Osteocyte (in vitro differentiated cells): Measurements from ENCODE around the gene PCNT. TPM values are rescaled to one million over a fixed set of nuclear protein-coding genes. Genes with fewer than 3 reads are reported as not detected.

Experiments
- DNase-seq: peaks from one replicate; pipeline ENCODE4 v3.0.0; 2021; ENCODE audit warnings: mixed read lengths; ENCODE audit not compliant: unreplicated experiment; ENCODE audit errors: extremely low spot score
- H3K27ac Mint-ChIP-seq: one replicate; pipeline ENCODE4 v1.8.0; 2021; ENCODE audit warnings: mild to moderate bottlenecking, mixed read lengths; ENCODE audit not compliant: unreplicated experiment
- H3K27me3 Mint-ChIP-seq: one replicate; pipeline ENCODE4 v1.8.0; 2021; ENCODE audit warnings: mixed read lengths; ENCODE audit not compliant: unreplicated experiment
- H3K36me3 Mint-ChIP-seq: one replicate; pipeline ENCODE4 v1.8.0; 2021; ENCODE audit warnings: mixed read lengths; ENCODE audit not compliant: unreplicated experiment
- H3K4me1 Mint-ChIP-seq: one replicate; pipeline ENCODE4 v1.8.0; 2021; ENCODE audit warnings: mixed read lengths; ENCODE audit not compliant: unreplicated experiment
- H3K4me3 Mint-ChIP-seq: one replicate; pipeline ENCODE4 v1.8.0; 2021; ENCODE audit warnings: mild to moderate bottlenecking, moderate library complexity, mixed read lengths; ENCODE audit not compliant: unreplicated experiment
- H3K9me3 Mint-ChIP-seq: one replicate; pipeline ENCODE4 v1.8.0; 2021; ENCODE audit warnings: mixed read lengths; ENCODE audit not compliant: unreplicated experiment
- total RNA-seq: library from RNA; stranded (reverse); gene quantifications from 2 replicates; pipeline ENCODE4 v1.2.1, GENCODE V29; 2021
- TF ChIP-seq, protein P1 (sequence below): fragments of 200-600 bp; sonication (generic); IDR thresholded peaks from 2 replicates; pipeline ENCODE4 v1.5.0; 2021; ENCODE audit warnings: antibody characterized with exemption, mild to moderate bottlenecking, moderate library complexity

The PCNT gene
- total RNA-seq, 1 donor from 2014 or later: 38.9 TPM

DNA sequence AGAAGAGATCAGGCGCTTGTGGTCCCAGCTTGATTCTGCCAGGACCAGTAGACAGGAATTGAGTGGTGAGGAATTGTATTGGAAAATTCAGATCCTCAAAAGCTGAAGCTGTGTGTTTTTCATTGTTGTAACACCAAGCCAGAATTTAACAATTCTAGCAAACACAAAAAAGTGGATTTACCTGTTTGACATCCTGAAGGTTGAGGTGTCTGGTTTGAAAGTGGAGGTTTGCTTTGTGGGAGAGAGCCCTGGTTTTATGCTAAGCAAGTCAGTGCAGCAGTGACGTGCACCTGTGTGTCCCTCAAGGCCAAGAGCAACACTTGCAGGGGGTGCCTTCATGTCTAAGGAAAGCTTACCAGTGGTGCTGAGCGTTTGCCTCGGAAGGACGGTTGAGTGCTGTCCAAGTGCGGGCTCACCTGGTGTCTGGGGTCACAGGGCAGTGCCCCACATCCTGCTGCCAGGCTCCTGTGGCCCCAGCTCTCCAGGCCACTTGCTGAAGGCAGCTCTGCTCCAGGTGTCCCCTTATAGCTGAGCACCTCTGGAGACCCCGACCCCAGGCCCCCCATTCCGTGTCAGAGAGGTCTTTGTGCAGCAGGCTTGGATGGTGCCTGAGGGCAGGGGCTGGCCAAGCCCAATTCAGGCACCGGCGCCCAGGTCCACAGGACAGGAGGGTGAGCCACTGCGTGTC lies 27.7 kb downstream of the PCNT start:
- peaks cover 27% of the 10 kb centered on the region for H3K36me3 Mint-ChIP-seq
- no peak overlapping the region for H3K4me3 Mint-ChIP-seq
- H3K4me1 Mint-ChIP-seq: no peaks in the 10 kb centered on the region
- TF ChIP-seq, protein P1, sequence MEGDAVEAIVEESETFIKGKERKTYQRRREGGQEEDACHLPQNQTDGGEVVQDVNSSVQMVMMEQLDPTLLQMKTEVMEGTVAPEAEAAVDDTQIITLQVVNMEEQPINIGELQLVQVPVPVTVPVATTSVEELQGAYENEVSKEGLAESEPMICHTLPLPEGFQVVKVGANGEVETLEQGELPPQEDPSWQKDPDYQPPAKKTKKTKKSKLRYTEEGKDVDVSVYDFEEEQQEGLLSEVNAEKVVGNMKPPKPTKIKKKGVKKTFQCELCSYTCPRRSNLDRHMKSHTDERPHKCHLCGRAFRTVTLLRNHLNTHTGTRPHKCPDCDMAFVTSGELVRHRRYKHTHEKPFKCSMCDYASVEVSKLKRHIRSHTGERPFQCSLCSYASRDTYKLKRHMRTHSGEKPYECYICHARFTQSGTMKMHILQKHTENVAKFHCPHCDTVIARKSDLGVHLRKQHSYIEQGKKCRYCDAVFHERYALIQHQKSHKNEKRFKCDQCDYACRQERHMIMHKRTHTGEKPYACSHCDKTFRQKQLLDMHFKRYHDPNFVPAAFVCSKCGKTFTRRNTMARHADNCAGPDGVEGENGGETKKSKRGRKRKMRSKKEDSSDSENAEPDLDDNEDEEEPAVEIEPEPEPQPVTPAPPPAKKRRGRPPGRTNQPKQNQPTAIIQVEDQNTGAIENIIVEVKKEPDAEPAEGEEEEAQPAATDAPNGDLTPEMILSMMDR: no peak
- no peaks in the 10 kb centered on the region for H3K27me3 Mint-ChIP-seq
- no peaks in the 10 kb centered on the region for H3K9me3 Mint-ChIP-seq
- H3K27ac Mint-ChIP-seq: no peak overlapping the region
- DNase-seq: no peak

DNA sequence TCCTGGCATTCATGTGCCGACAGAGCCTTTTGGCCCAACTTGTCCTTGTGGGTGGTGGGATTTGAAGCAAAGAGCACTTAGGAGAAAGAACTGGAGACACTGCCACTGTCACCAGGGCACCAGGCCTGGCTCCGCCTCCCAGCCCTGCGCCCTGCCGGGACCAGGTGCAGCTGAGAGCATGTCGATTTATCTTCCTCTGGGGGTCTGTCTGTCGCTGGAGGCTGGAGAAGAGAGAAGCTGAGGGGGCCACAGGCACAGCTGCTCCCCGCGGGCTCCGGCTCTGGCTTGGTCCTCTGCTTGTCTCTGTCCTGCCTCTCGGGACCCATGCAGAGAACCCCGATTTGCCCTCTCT lies 28.2 kb downstream of the PCNT start:
- Mint-ChIP-seq H3K4me1 (no peaks in the 10 kb centered on the region), H3K27me3 (no peaks in the 10 kb centered on the region), H3K27ac (no peak overlapping the region), H3K9me3 (no peaks in the 10 kb centered on the region), H3K36me3 (peaks cover 30% of the 10 kb centered on the region), H3K4me3 (no peak overlapping the region)
- TF ChIP-seq, protein P1: no peak
- DNase-seq: no peak

DNA sequence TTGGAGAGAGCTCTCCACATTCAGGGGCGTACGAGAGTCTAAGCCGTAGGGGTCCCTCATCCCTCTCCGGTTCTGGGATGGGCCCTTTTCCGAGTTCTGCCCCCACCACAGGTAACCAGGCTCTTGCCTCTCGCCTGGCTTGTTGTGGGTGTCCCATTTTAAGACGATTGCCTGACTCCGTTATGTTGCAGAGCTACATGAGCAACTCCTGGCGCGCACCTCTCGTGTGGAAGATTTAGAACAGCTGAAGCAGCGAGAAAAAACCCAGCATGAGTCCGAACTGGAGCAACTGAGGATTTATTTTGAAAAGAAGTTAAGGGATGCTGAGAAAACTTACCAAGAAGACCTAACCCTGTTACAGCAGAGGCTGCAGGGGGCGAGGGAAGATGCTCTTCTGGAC lies 29.0 kb downstream of the PCNT start:
- DNase-seq: no peak
- Mint-ChIP-seq H3K27ac (no peak overlapping the region), H3K36me3 (peaks cover 34% of the 10 kb centered on the region), H3K9me3 (no peaks in the 10 kb centered on the region), H3K4me3 (no peak overlapping the region), H3K4me1 (no peaks in the 10 kb centered on the region), H3K27me3 (no peaks in the 10 kb centered on the region)
- TF ChIP-seq, protein P1: no peak

DNA sequence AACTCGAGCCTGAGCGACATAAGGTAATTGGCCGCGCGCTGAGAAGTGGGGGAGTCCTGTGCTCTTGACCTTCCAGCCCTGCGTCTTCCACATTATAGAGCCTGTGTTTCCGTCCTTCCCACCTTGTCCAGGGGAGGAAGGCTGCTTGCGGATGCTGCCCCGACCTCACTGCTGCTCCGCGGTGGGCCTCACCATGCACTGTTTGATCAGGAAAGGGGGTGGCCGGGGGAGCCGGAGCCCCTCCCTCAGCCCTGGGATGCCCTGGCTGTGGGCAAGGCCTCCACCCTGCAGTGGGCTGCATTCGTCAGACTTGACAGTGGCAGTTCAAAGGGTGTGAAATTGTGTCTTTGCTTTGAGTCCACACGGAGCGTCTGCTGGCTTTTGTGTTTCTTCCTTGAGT lies 30.1 kb downstream of the PCNT start:
- no peak for DNase-seq
- Mint-ChIP-seq H3K9me3 (no peaks in the 10 kb centered on the region), H3K27ac (no peak overlapping the region), H3K4me1 (no peaks in the 10 kb centered on the region), H3K27me3 (no peaks in the 10 kb centered on the region), H3K4me3 (no peak overlapping the region), H3K36me3 (peaks cover 33% of the 10 kb centered on the region)
- TF ChIP-seq, protein P1: no peak

DNA sequence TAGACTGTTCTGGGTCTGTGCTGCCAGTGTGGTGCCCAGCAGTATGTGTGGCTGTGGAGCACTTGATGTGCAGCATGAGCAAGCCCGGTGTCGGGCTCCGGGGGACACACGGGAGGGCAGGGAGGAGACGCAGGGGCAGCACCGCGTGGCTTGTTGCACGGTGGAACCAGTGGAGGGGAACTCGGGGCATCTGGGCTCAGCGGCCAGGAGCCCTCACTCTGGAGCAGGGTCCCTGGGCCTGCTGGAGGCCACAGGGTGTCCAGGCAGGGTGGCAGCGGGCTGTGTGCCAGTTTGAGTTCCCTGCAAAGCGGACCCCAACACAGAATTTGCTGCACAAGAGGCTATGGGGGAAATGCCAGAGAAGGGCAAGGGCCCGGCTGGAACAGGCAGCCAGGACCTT lies 30.6 kb downstream of the PCNT start:
- Mint-ChIP-seq H3K4me3 (no peak overlapping the region), H3K27ac (no peak overlapping the region), H3K4me1 (no peaks in the 10 kb centered on the region), H3K9me3 (no peaks in the 10 kb centered on the region), H3K36me3 (peaks cover 29% of the 10 kb centered on the region), H3K27me3 (no peaks in the 10 kb centered on the region)
- TF ChIP-seq, protein P1: no peak
- DNase-seq: no peak
